Mesodermal cell (in vitro differentiated cells): Measurements from ENCODE around the gene ACTL7B.

ENCODE experiments used
- H3K27ac ChIP-seq: 2 replicates; pipeline ENCODE4 v1.7.0; 2013; ENCODE audit warnings: mild to moderate bottlenecking, low read depth, low read length, moderate library complexity; ENCODE audit not compliant: severe bottlenecking
- H3K36me3 ChIP-seq: 2 replicates; pipeline ENCODE4 v1.7.1; 2013; ENCODE audit warnings: mild to moderate bottlenecking, low read length, moderate library complexity; ENCODE audit not compliant: control insufficient read depth, insufficient read depth
- H3K4me1 ChIP-seq: one replicate; pipeline ENCODE4 v1.7.1; 2013; ENCODE audit warnings: mild to moderate bottlenecking, low read length; ENCODE audit not compliant: insufficient read depth, control insufficient read depth, poor library complexity, severe bottlenecking
- H3K4me3 ChIP-seq: 2 replicates; pipeline ENCODE4 v1.7.0; 2013; ENCODE audit warnings: low read length, control low read depth, mild to moderate bottlenecking; ENCODE audit not compliant: insufficient read depth, poor library complexity, severe bottlenecking; ENCODE audit errors: extremely low read depth
- H3K9me3 ChIP-seq: 2 replicates; pipeline ENCODE4 v1.7.1; 2013; ENCODE audit warnings: mild to moderate bottlenecking, low read length, moderate library complexity; ENCODE audit not compliant: control insufficient read depth
- WGBS, 2 experiments: methylation state at CpG; one replicate each; pipeline ENCODE4 v1.1.5; 2013; ENCODE audit warnings: missing lambda C conversion rate in 2 of 2; ENCODE audit not compliant: insufficient coverage in 2 of 2; 5-methylcytosine and 5-hydroxymethylcytosine counted together

ACTL7B gene

DNA sequence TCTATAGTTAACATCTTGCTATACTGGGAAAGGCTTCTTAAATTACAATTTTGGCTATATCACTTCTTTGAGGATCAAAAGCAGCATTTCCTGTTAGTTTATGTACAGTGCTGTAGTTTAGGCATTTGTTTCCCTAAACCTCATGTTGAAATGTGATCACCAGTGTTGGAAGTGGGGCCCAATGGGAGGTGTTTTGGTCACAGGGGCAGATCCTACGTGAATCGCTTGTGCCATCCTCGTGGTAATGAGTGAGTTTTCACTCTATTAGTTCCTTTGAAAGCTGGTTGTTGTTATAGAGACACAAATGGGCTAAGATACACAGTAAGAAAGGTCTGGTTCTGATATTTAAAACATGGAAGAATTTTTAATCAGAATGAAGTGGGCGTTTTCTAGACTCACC lies 12.0 kb upstream of the ACTL7B start:
- H3K4me3 ChIP-seq = no peak overlapping the region
- H3K4me1 ChIP-seq = peaks cover 3% of the 10 kb centered on the region
- peaks cover 30% of the 10 kb centered on the region for H3K36me3 ChIP-seq
- H3K9me3 ChIP-seq = no peaks in the 10 kb centered on the region
- 94 to 95% methylated on average over 3 of the region's 4 CpGs for WGBS, 2 experiments
- no peak overlapping the region for H3K27ac ChIP-seq

DNA sequence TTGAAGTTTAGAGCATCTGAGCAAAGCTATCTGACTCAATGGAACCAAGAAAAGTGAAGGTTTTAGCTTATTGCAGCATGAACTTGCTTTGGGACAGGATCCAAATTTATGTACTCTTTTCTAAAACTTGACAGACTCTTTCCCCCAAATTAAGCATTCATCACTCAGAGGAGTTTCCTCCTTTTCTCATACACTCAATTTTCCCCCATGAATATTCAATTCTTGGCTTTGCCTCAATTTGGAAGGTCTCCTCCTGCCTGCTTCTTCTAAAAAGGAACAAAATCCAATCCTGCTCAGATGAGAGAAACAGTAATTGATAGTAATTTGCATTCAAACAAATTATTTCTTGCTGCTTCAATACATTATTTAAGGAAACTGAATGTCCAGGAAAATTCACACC lies 11.3 kb upstream of the ACTL7B start:
- Histone ChIP-seq H3K4me1 (peaks cover 3% of the 10 kb centered on the region), H3K27ac (no peak overlapping the region), H3K36me3 (peaks cover 24% of the 10 kb centered on the region), H3K9me3 (no peaks in the 10 kb centered on the region), H3K4me3 (no peak overlapping the region)

DNA sequence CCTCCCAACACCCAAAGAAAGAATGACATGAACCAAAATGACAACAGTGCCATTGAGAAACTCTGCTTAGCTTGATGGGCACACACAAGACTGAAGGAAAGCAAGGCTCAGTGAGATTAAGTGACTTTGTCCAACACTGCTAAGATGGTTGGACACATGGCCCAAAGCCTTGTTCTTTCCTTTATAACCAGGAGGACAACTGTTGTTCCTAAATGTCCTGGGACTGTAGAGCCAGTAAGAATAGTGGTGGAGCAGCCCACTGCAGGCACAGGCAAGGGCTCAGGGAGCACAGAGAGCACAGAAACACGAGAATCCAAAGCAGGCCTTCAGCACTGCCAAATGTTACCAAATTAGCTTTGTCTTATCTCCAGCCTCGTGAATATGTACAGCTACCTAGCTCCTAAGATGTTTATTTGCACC lies 10.2 kb upstream of the ACTL7B start:
- no peak overlapping the region for H3K27ac ChIP-seq
- H3K36me3 ChIP-seq = peaks cover 13% of the 10 kb centered on the region
- 80 to 100% methylated on average over 1 to 2 of the region's 2 CpGs for WGBS, 2 experiments
- H3K4me3 ChIP-seq = no peak overlapping the region
- H3K9me3 ChIP-seq = no peaks in the 10 kb centered on the region
- peaks cover 3% of the 10 kb centered on the region for H3K4me1 ChIP-seq

DNA sequence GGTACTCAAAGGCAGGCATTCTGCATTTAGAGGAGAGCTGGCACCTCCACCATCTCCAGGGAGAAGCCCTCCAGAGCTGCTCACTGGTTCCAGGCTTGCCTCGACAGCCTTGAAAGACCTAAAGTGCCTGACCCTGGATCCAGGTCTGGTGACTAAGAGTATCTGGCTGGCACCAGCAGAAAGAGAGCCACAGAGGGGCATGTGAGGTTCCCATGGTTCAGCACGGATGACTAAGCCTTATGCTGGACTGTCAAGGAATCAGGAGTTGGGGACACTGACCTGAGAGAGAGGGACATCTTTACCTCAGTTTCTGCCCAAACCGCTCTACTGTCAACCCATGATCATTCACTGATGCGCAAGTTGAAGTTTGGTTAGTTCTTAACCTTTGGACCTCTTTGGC lies 9.3 kb upstream of the ACTL7B start:
- WGBS, 2 experiments = 85 to 100% methylated on average over 2 of the region's 4 CpGs
- peaks cover 3% of the 10 kb centered on the region for H3K4me1 ChIP-seq
- H3K9me3 ChIP-seq = no peaks in the 10 kb centered on the region
- no peak overlapping the region for H3K27ac ChIP-seq
- no peak overlapping the region for H3K4me3 ChIP-seq
- peaks cover 8% of the 10 kb centered on the region for H3K36me3 ChIP-seq

DNA sequence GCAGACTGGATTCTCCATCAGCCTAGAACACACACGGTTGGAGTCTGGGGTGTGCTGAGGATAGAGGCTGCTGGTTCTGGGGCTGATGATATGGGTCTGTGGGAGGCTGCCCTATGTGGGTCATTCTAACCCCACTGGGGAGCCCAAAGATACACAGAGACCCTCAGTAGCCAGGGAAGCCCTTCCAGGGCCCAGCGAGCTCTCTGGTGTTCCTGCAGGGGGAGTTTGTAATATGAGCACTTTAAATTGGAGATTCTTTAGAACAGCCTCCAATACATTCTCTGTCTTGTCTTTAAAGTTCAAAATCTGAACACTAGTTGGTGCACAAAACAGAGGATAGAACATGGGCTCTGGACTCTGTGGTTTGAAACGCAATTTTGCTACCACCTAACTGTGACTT lies 8.7 kb upstream of the ACTL7B start:
- Histone ChIP-seq H3K4me3 (no peak overlapping the region), H3K27ac (no peak overlapping the region), H3K9me3 (no peaks in the 10 kb centered on the region), H3K4me1 (peaks cover 1% of the 10 kb centered on the region), H3K36me3 (peaks cover 8% of the 10 kb centered on the region)
- WGBS, 2 experiments = 83% methylated on average over 1 of the region's 3 CpGs

DNA sequence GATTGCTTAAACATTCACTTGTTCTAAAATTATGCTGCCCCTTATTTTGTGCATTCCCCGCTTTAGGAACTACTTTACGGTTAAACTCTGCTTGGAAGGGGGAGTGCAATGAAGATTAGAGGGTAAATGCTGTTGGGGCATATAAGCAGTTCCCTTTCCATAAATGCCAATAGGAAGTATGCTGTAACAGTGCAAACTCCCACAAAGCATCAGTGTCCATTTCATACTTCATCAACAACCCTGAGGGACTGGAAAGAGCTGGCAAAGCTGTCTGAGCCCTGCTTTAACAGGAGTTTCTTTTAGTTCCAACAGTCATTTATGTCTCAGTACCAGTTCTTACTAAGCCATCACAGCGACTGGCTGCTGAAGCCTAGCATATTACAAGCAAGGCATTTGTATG lies 8.1 kb upstream of the ACTL7B start:
- Histone ChIP-seq H3K4me3 (no peak overlapping the region), H3K9me3 (no peaks in the 10 kb centered on the region), H3K36me3 (peaks cover 4% of the 10 kb centered on the region), H3K4me1 (no peaks in the 10 kb centered on the region), H3K27ac (no peak overlapping the region)
- 86 to 90% methylated on average over 1 of the region's 3 CpGs for WGBS, 2 experiments

DNA sequence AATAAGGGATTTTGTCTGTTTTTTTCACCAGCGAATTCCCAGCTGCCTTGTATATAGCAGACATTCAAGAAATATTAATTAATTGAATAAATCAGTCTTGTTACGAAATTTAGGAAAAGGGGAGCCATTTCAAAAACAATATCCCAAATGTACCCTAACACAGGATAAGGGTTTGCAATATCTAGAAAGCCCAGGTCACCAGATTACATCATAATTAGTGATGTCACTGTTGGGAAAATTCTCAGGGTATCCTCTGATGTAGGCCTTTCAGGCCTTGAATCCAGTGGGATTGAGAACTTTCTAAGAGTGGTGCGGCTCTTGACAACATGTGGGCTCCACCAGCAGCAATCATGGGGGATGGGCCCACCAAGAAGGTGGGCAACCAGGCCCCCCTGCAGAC lies 6.2 kb upstream of the ACTL7B start, which contains the start of gene ACTL7A:
ACTL7A (plus strand) TSS at position 270 of the 400 bp plus-strand sequence; CDS start at position 327, 57 bp downstream.
- Histone ChIP-seq H3K9me3 (no peaks in the 10 kb centered on the region), H3K4me3 (no peak within 1 kb of the TSS), H3K36me3 (no peaks in the 10 kb centered on the region), H3K27ac (no peak within 1 kb of the TSS), H3K4me1 (no peaks in the 10 kb centered on the region)
- WGBS, 2 experiments = 89 to 100% methylated on average over 1 of the region's 3 CpGs

DNA sequence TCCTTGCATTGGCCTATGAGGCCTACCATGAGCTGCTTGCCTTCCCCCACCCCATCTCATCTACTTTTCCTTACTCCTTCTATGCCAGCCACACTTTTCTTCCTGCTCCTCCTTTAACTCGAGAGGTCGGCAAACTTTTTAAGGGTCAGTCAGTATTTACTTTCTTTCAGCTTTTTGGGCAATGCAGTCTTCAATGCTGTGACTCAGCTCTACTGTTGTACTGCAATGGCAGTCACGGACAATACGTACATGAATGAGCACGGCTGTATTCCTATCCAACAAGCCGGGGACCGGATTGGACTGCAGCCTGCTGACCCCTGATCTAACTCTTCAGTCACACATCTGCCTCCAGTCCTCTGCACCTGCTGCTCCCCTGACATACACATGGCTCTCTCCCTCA lies 5.7 kb upstream of the ACTL7B start:
- WGBS, 2 experiments = 87 to 96% methylated on average over 7 of the region's 7 CpGs
- H3K27ac ChIP-seq = no peak overlapping the region
- H3K4me3 ChIP-seq = no peak overlapping the region
- H3K36me3 ChIP-seq = no peaks in the 10 kb centered on the region
- no peaks in the 10 kb centered on the region for H3K4me1 ChIP-seq
- no peaks in the 10 kb centered on the region for H3K9me3 ChIP-seq

DNA sequence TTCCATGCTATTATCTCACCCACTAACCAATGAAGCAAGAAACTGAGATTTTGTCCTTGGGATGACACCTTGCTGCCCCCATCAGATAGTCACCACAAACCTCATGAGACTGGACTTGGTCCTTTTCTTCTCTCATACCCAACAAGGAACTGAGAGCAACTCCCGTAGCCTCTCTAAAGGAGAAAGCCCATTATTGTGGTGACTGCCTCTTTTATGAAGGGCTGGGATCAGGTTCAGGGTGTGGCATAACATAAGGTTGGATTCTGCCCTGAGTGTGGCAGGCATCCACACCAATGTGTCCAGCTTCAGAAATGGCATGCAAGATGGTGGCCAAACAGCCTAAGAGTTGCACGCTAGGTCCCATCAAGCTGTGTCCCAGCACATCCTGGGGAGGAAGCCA lies 5.0 kb upstream of the ACTL7B start:
- Histone ChIP-seq H3K27ac (no peak overlapping the region), H3K4me3 (no peak overlapping the region), H3K36me3 (no peaks in the 10 kb centered on the region), H3K9me3 (no peaks in the 10 kb centered on the region), H3K4me1 (no peaks in the 10 kb centered on the region)
- 88 to 92% methylated on average over 1 to 2 of the region's 2 CpGs for WGBS, 2 experiments

DNA sequence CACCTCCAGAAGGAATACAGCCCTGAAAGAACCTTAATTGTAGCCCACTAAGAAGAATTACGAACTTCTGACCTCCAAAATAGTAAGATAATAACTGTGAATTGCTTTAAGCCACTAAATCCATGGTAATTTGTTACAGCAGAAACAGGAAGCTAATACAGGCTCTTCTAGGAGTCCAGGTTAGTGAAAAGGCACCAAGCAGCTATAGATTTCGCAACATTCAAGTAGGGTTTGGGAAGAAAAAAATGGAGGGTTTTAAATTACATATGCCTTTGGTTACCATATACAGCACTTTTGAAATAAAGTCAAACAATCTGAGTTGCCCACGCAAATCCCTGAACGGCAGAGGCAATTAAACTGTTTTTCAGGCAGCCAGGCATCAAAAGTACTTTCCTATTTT lies 4.6 kb upstream of the ACTL7B start:
- no peaks in the 10 kb centered on the region for H3K9me3 ChIP-seq
- no peak overlapping the region for H3K4me3 ChIP-seq
- no peaks in the 10 kb centered on the region for H3K4me1 ChIP-seq
- WGBS, 2 experiments = 94 to 100% methylated on average over 2 to 4 of the region's 4 CpGs
- H3K27ac ChIP-seq = no peak overlapping the region
- H3K36me3 ChIP-seq = no peaks in the 10 kb centered on the region

DNA sequence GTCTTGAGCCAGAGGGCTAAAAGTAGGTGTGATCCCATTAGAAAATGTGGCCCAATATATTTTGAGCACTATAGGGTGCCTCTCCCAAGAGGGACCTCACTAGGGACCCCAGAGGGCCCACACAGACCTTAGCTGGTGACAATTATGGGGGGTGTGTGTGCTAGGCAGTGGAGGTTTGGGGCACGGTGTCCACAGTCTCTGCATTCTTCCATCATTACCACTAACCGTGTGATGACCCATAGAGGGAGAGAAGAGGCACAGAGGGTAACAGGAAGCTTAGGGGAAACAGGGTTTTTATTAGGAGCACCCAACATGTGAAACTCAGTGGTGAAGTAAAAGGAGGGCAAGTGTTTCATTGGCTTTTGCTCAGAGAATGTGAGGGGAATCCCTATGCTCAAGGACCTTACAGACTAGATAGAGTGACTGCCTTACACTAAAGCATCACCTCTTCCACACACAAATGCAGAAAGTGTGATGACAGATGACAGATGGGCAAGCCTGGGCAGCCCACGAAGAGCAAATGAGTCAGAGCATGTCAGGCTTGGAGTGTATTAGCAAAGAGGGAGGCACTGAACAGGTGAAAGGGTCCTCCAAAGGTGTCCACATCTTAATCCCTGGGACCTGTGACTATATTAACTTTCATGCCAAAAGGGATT lies 3.8 kb upstream of the ACTL7B start:
- WGBS, 2 experiments = 71 to 86% methylated on average over 1 of the region's 3 CpGs
- no peaks in the 10 kb centered on the region for H3K9me3 ChIP-seq
- H3K4me3 ChIP-seq = no peak overlapping the region

More for the DNA sequence above, 3.8 kb upstream of the ACTL7B start:
- Histone ChIP-seq H3K27ac (no peak overlapping the region), H3K4me1 (no peaks in the 10 kb centered on the region), H3K36me3 (no peaks in the 10 kb centered on the region)
